GM18861 (cell line): ENCODE results near the gene BNC2.

Experiments
- ATAC-seq: cut with Tn5 transposase; IDR thresholded peaks from one replicate; pipeline ENCODE4 v1.9.1; 2021; ENCODE audit not compliant: unreplicated experiment

BNC2 gene

GRCh38 chr9:16821344-16821743 is 49.1 kb downstream of the BNC2 start:
- ATAC-seq: no peak

- no peak for ATAC-seq
These were observed 53.0 kb downstream of the BNC2 start for GRCh38 chr9:16817514-16817913.

GRCh38 chr9:16817002-16817401 is 53.5 kb downstream of the BNC2 start:
- no peak for ATAC-seq

- ATAC-seq: no peak
These were observed 54.5 kb downstream of the BNC2 start for GRCh38 chr9:16816011-16816410.

GRCh38 chr9:16815079-16815478 is 55.4 kb downstream of the BNC2 start:
- ATAC-seq: no peak

DNA sequence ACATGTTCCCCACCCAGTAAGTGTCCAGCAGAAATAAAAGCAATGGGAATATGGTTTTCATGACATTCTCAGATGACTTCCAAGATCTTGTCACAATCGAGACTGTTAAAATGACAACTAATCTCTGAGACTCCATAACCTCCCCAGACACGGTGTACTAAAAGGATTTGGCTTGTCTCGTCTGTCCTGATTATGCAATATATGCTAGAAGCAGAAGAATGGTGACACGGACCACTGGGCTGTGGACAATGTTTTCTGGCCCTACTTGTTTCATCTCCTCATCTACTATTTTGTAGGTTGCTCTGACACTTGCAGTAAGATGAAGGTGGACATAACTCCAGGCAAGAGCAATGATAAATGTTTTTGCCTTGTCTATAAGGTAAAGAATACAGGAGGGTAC is 56.6 kb downstream of the BNC2 start:
- no peak for ATAC-seq

DNA sequence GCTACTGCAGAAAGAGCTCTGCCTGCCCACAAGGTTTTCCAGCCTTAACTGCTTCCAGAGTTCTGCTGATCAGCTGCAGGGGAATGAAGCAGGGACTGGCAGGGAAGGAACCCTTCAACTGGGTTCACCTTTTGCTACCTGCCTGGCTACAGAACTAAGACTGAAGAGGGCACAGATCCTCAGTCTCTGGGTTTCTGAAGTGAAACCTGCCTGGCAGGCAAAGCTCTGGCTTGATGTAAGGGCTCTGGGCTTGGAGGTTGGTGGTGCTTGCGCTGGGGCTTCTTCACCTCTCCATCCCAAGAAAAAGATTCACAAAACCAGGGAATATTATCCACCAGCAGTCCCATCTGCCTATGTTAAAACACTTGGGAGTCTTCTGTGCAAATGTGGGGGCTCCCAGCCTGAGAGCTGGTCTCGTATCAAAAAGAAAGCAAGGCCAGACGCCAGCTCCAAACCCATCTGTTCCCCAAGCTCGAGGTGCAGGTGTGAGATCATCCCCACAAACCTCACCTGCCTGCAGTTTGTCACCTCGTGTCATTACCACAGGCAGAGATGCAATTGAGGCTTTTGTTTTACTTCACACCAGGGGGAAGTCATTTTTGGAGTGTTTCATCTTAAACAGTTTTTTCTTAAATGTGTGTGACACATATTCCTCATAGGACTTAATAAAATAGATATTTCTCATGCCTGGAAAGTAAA is 58.3 kb downstream of the BNC2 start:
- no peak for ATAC-seq

- ATAC-seq: no peak
These were observed 60.4 kb downstream of the BNC2 start for GRCh38 chr9:16809912-16810610.

- ATAC-seq: no peak
These were observed 63.8 kb downstream of the BNC2 start for GRCh38 chr9:16806674-16807073.

DNA sequence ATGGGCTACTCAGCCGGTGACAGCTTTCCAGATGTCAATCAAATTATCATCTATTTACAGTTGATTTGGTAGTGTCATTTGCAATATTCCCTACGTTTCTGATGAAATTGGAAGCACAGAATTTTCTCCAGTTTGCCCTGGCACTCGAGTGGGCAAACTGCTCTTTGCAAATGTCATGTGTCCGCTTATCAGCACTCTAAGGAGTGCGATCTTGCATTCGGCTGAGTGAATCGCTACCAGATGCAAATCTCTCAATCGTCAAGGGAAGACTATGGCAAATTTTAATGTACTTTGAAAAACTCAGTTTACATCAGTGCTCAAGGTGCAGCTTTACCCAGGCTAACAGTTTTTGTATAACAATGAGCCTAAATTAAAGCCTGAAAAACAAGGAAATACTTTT is 66.8 kb downstream of the BNC2 start:
- no peak for ATAC-seq

DNA sequence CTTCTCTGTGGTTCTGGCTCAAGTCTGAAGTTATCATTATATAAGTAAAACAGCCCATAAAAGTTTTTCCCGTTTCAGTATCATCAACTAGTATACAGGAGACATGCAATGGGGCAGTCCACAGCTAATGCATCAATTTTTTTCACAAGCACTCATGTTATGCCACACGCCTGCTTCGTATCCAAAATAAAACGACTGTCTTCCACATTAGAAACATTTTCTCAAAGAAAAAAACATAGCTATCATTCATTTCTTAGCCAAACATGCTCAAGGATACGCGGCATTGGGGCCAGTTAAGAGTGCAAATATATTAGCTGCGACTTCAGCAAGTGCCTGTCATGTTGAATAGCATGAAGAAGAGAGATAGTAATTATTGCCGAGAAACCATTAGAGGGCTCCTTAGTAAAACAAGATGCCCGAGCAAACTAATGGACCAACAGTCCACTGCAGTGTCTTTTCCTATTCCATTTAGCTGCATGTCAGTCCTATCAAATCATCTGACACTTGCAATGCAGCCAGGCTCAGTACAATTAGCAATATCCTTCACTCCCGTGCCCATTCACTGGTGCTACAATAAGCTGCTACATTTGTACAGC is 68.5 kb downstream of the BNC2 start:
- no peak for ATAC-seq

DNA sequence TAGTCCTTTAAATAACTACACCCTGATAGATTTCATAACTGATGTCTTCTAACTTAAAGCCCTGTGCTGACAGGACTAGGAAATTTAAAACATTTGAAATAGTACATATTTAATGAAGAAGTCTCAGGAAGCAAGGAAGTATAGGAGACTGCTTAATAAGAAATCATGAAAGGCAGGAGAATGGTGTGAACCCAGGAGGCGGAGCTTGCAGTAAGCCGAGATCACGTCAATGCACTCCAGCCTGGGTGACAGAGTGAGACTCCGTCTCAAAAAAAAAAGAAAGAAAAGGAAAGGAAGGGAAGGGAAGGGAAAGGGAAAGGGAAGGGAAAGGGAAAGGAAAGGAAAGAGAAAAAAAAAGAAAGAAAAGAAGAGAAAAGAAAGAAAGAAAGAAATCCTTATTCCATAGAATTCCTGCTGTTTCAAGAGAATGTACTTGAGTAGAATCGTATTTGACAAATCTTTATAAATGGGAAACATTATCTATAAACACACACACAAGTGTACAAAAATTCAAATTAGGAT is 74.1 kb downstream of the BNC2 start:
- ATAC-seq: no peak

- ATAC-seq: no peak
These were observed 75.4 kb downstream of the BNC2 start for GRCh38 chr9:16794871-16795639.

DNA sequence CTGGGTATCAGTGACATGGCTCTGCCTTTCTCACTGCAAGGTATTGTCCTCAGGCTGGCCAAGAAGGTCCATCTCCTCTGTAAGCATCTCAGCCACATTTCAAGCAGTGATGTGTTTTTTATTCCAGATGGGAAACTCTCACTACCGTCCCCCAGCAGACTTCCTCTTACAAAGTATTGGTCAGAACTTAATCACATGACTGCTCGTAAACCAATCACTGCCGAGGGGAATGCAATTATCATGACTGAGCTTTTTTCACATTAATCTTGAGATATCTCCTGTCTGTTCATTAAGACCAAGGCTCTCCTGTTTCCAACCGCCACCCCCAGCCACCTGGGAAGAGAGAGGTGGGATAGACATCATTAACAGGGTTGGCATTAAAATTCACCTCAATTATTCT is 76.4 kb downstream of the BNC2 start:
- ATAC-seq: no peak

DNA sequence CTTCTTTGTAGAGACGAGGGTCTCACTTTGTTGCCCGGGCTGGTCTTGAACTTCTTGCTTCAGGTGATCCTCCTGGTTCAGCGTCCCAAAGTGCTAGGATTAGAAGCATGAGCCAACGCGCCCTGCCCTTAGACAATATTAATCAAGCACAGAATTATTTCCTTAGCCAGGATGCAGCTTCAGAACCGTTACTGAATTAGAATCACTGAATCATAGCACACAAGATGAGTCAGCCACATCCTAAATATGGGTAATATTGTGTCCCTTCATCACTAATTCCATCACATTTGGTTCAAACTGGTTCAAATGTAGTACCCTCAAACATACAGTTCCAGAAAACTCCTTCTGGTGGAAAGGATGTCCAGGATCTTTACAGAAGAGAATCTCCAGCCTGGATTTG is 82.7 kb downstream of the BNC2 start:
- no peak for ATAC-seq

DNA sequence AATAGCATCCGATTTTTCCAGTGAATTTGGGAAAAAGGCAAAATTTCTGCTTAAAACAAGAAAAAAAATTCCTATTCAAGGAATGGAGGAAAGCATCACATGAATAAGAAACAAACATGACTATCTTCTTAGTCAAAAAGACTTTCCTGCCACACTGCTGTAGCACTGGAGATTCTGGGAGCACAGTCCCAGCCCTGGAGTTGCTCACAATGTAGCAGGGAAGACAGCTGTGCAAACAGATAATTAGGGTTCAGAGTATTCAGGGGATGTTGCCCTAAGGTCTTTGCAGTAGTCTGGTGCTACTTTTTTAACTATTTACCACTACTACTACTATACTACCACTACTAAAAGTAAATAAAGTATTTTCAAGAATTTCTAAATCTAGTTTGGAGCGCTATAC is 86.5 kb downstream of the BNC2 start:
- no peak for ATAC-seq

- no peak for ATAC-seq
These were observed 88.0 kb downstream of the BNC2 start for GRCh38 chr9:16782490-16782889.

- no peak for ATAC-seq
These were observed 95.1 kb downstream of the BNC2 start for GRCh38 chr9:16775330-16775729.

GRCh38 chr9:16773617-16774016 is 96.9 kb downstream of the BNC2 start:
- ATAC-seq: no peak

DNA sequence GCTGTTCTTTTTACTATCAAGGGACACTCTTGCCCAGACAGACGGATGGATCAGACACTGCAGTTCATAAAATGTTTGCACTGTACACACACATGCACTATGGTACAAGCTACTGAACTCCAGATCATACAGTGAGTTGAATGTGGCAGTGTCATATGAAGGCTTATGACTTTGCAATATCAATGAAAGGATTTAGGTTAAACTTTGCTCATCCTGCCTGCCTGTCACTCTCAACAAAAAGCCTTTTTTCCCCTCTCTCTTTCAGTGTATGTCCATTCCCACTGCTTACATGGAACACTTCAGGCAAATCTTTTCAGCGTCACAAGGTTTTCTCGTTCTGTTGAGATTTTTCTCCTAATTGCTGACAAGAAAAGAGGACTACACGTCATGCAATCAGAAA is 97.4 kb downstream of the BNC2 start:
- ATAC-seq: no peak

GRCh38 chr9:16771356-16771755 is 99.1 kb downstream of the BNC2 start:
- no peak for ATAC-seq
